DOHH2 (cell line): Measurements from ENCODE around the gene GJA5.

Source experiments
- EZH2phosphoT487 ChIP-seq: fragments of 200-600 bp; sonication (generic); IDR thresholded peaks from 2 replicates; pipeline ENCODE4 v1.6.1; 2017; ENCODE audit warnings: borderline replicate concordance, mild to moderate bottlenecking, antibody characterized with exemption, low read length, moderate library complexity, mixed read lengths
- TF ChIP-seq, protein P1 (sequence below): fragments of 200-600 bp; sonication (generic); IDR thresholded peaks from one replicate; pipeline ENCODE4 v1.5.1; 2014; ENCODE audit warnings: antibody characterized with exemption, mild to moderate bottlenecking, low read depth, low read length; ENCODE audit not compliant: poor library complexity, severe bottlenecking

DNA sequence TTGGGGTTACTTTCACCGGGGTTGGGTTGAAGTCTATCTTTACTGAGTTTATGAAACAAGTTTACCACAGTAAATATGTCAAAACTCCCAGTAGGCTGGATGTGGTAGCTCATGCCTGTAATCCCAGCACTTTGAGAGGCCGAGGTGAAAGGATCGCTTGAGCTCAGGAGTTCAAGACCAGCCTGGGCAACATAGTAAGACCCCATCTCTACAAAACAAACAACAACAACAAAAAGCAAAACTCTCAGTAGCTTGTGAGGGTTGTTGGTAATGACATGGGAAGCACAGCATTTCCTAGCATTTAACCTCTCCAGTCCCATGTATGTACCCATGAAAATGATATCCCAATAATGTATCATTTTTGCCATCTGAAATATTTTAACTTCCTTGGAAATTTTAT, 34.7 kb downstream of the GJA5 start:
- TF ChIP-seq, protein P1, sequence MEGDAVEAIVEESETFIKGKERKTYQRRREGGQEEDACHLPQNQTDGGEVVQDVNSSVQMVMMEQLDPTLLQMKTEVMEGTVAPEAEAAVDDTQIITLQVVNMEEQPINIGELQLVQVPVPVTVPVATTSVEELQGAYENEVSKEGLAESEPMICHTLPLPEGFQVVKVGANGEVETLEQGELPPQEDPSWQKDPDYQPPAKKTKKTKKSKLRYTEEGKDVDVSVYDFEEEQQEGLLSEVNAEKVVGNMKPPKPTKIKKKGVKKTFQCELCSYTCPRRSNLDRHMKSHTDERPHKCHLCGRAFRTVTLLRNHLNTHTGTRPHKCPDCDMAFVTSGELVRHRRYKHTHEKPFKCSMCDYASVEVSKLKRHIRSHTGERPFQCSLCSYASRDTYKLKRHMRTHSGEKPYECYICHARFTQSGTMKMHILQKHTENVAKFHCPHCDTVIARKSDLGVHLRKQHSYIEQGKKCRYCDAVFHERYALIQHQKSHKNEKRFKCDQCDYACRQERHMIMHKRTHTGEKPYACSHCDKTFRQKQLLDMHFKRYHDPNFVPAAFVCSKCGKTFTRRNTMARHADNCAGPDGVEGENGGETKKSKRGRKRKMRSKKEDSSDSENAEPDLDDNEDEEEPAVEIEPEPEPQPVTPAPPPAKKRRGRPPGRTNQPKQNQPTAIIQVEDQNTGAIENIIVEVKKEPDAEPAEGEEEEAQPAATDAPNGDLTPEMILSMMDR = no peak
- TF ChIP-seq EZH2phosphoT487 = no peak
